Neuronal stem cell (in vitro differentiated cells): ENCODE data around the gene SYT7.

Experiments
- DNase-seq: peaks from one replicate; pipeline ENCODE4 v3.0.0-alpha.2; 2013; ENCODE audit warnings: low spot score
- H2AFZ ChIP-seq: one replicate; pipeline ENCODE4 v1.6.1; 2013; ENCODE audit warnings: mild to moderate bottlenecking, low read length, inconsistent platforms
- H2AK5ac ChIP-seq: 2 replicates; pipeline ENCODE4 v1.6.1; 2013; ENCODE audit warnings: low read depth, mild to moderate bottlenecking, inconsistent platforms, low read length, moderate library complexity, mixed read lengths
- H2BK120ac ChIP-seq: 2 replicates; pipeline ENCODE4 v1.6.1; 2013; ENCODE audit warnings: low read depth, mild to moderate bottlenecking, inconsistent platforms, low read length, moderate library complexity, mixed read lengths
- H2BK12ac ChIP-seq: one replicate; pipeline ENCODE4 v1.6.1; 2013; ENCODE audit warnings: low read length, inconsistent platforms
- H2BK15ac ChIP-seq: 2 replicates; pipeline ENCODE4 v1.6.1; 2013; ENCODE audit warnings: mild to moderate bottlenecking, low read length, inconsistent platforms, mixed read lengths
- H2BK5ac ChIP-seq: one replicate; pipeline ENCODE4 v1.6.1; 2013; ENCODE audit warnings: inconsistent platforms, mild to moderate bottlenecking, low read length, moderate library complexity
- H3K14ac ChIP-seq: one replicate; pipeline ENCODE4 v1.6.1; 2013; ENCODE audit warnings: low read length, inconsistent platforms
- H3K18ac ChIP-seq: 2 replicates; pipeline ENCODE4 v1.6.1; 2013; ENCODE audit warnings: low read length, inconsistent platforms
- H3K23ac ChIP-seq: 2 replicates; pipeline ENCODE4 v1.6.1; 2013; ENCODE audit warnings: low read depth, mild to moderate bottlenecking, mixed read lengths, low read length, inconsistent platforms; ENCODE audit not compliant: poor library complexity
- H3K27ac ChIP-seq: replicated peaks from 3 replicates; pipeline ENCODE4 v1.5.1; 2013; ENCODE audit warnings: low read length, inconsistent platforms
- H3K27me3 ChIP-seq, 3 experiments: 2 replicates each; pipeline ENCODE4 v1.6.1; 2013; ENCODE audit warnings: low read length in 3 of 3, mild to moderate bottlenecking in 2 of 3, inconsistent platforms in 1 of 3, low read depth in 1 of 3, mixed read lengths in 1 of 3, moderate library complexity in 1 of 3; ENCODE audit not compliant: control insufficient read depth in 3 of 3, insufficient read depth in 3 of 3
- H3K36me3 ChIP-seq, 2 donors: replicated peaks in 1 of 2; 2 replicates each; pipeline ENCODE4 v1.6.1; 2013; ENCODE audit warnings: low read length in 2 of 2; ENCODE audit not compliant: control insufficient read depth in 2 of 2, insufficient read depth in 2 of 2
- H3K4ac ChIP-seq: 2 replicates; pipeline ENCODE4 v1.6.1; 2013; ENCODE audit warnings: inconsistent platforms, mild to moderate bottlenecking, low read length, moderate library complexity
- H3K4me1 ChIP-seq, 2 donors: 1 replicate in 1 of 2; 2 replicates in 1 of 2; pipeline ENCODE4 v1.6.1; 2013; ENCODE audit warnings: low read length in 2 of 2, low read depth in 1 of 2; ENCODE audit not compliant: control insufficient read depth in 2 of 2, insufficient read depth in 1 of 2
- H3K4me2 ChIP-seq: one replicate; pipeline ENCODE4 v1.6.1; 2013; ENCODE audit warnings: mild to moderate bottlenecking, low read length, inconsistent platforms; ENCODE audit not compliant: insufficient read depth, poor library complexity, severe bottlenecking
- H3K4me3 ChIP-seq, 2 donors: 2 replicates each; pipeline ENCODE4 v1.5.1; 2013; ENCODE audit warnings: low read length in 2 of 2, mild to moderate bottlenecking in 2 of 2, inconsistent platforms in 1 of 2, moderate library complexity in 1 of 2
- H3K79me1 ChIP-seq: one replicate; pipeline ENCODE4 v1.6.1; 2013; ENCODE audit warnings: low read depth, mild to moderate bottlenecking, inconsistent platforms, low read length, moderate library complexity
- H3K9ac ChIP-seq: one replicate; pipeline ENCODE4 v1.6.1; 2013; ENCODE audit warnings: mild to moderate bottlenecking, low read depth, low read length, inconsistent platforms; ENCODE audit not compliant: poor library complexity
- H3K9me3 ChIP-seq, 2 donors: replicated peaks in 1 of 2; 2 replicates each; pipeline versions ENCODE3 to v1.6.1; 2013; ENCODE audit warnings: low read length in 2 of 2, mild to moderate bottlenecking in 2 of 2, inconsistent platforms in 1 of 2, low read depth in 1 of 2, mixed read lengths in 1 of 2, moderate library complexity in 1 of 2; ENCODE audit not compliant: control insufficient read depth in 2 of 2, insufficient read depth in 1 of 2
- H4K8ac ChIP-seq: one replicate; pipeline ENCODE4 v1.6.1; 2013; ENCODE audit warnings: low read depth, mild to moderate bottlenecking, inconsistent platforms, low read length, moderate library complexity
- H4K91ac ChIP-seq: one replicate; pipeline ENCODE4 v1.6.1; 2013; ENCODE audit warnings: low read length, low read depth, mild to moderate bottlenecking, inconsistent platforms; ENCODE audit not compliant: poor library complexity
- WGBS, 2 donors: extraction: QIAGEN DNeasy Blood & Tissue Kit; methylation state at CpG; one replicate each; pipeline ENCODE4 v1.1.7; 2013; ENCODE audit warnings: missing lambda C conversion rate in 2 of 2, mixed read lengths in 1 of 2; ENCODE audit not compliant: insufficient read length in 2 of 2, insufficient replicate concordance in 1 of 2; ENCODE audit errors: extremely low coverage in 2 of 2; 5-methylcytosine and 5-hydroxymethylcytosine counted together

SYT7 gene

GRCh38 chr11:61484541-61484940 is 96.3 kb downstream of the SYT7 start:
- Histone ChIP-seq H3K27me3 (no peaks in the 10 kb centered on the region), H3K23ac (no peak overlapping the region), H3K79me1 (no peaks in the 10 kb centered on the region), H3K4ac (no peak overlapping the region), H2BK5ac (no peak overlapping the region), H2AK5ac (peak overlapping the region; percentile 57), H3K4me1 (peaks cover 34 to 43% of the 10 kb centered on the region in 2 donors), H3K4me3 (no peak overlapping the region), H3K9ac (no peak overlapping the region), H2BK15ac (no peak overlapping the region), H3K4me2 (no peak overlapping the region), H3K18ac (no peak overlapping the region), H2BK12ac (no peak overlapping the region), H3K9me3 (no peaks in the 10 kb centered on the region), H2AFZ (no peak overlapping the region), H3K27ac (no peak overlapping the region), H2BK120ac (no peak overlapping the region), H4K91ac (no peak overlapping the region), H4K8ac (no peak overlapping the region), H3K36me3 (no peaks in the 10 kb centered on the region), H3K14ac (peak overlapping the region; percentile 33)
- WGBS, 2 donors = no CpG with 5 or more reads among the region's 11 CpGs
- no peak for DNase-seq

GRCh38 chr11:61482513-61482912 is 98.4 kb downstream of the SYT7 start:
- no peak overlapping the region for H4K8ac ChIP-seq
- H2AFZ ChIP-seq = no peak overlapping the region
- peak overlapping the region; percentile 3 for H2BK15ac ChIP-seq
- H3K9me3 ChIP-seq = no peaks in the 10 kb centered on the region
- H3K4ac ChIP-seq = no peak overlapping the region
- H3K4me2 ChIP-seq = no peak overlapping the region
- peak overlapping the region; percentile 90 for H3K18ac ChIP-seq
- H3K27ac ChIP-seq = no peak overlapping the region
- H3K79me1 ChIP-seq = peaks cover 2% of the 10 kb centered on the region
- WGBS, 2 donors = no CpG with 5 or more reads among the region's 7 CpGs
- H3K14ac ChIP-seq = peak overlapping the region; percentile 73
- no peak overlapping the region for H2BK5ac ChIP-seq
- H3K4me1 ChIP-seq = peaks cover 25 to 32% of the 10 kb centered on the region in 2 donors
- H3K9ac ChIP-seq = peak overlapping the region; percentile 47
- DNase-seq = no peak
- H3K4me3 ChIP-seq = no peak overlapping the region
- peak overlapping the region; percentile 76 for H3K23ac ChIP-seq
- H2BK12ac ChIP-seq = peak overlapping the region; percentile 24
- H4K91ac ChIP-seq = no peak overlapping the region
- peaks cover 0 to 2% (median 0%) of the 10 kb centered on the region in 3 experiments for H3K27me3 ChIP-seq
- peak overlapping the region; percentile 83 for H2AK5ac ChIP-seq
- no peak overlapping the region for H2BK120ac ChIP-seq
- H3K36me3 ChIP-seq = no peaks in the 10 kb centered on the region

- Histone ChIP-seq H2BK12ac (peak overlapping the region; percentile 24), H3K9ac (no peak overlapping the region), H3K4me1 (peaks cover 26 to 32% of the 10 kb centered on the region in 2 donors), H3K79me1 (peaks cover 2% of the 10 kb centered on the region), H3K9me3 (no peaks in the 10 kb centered on the region), H3K4me2 (no peak overlapping the region), H2BK15ac (peak overlapping the region; percentile 3), H4K8ac (no peak overlapping the region), H3K36me3 (no peaks in the 10 kb centered on the region), H3K18ac (peak overlapping the region; percentile 90), H2BK5ac (no peak overlapping the region), H3K23ac (peak overlapping the region; percentile 6), H3K4me3 (no peak overlapping the region), H3K14ac (peak overlapping the region; percentile 12), H3K27me3 (peaks cover 0 to 2% (median 0%) of the 10 kb centered on the region in 3 experiments), H4K91ac (no peak overlapping the region), H2BK120ac (no peak overlapping the region), H3K27ac (no peak overlapping the region), H2AK5ac (peak overlapping the region; percentile 27), H2AFZ (no peak overlapping the region), H3K4ac (no peak overlapping the region)
- no CpG with 5 or more reads among the region's 10 CpGs for WGBS, 2 donors
- no peak for DNase-seq
Measured at GRCh38 chr11:61481806-61482205, 99.1 kb downstream of the SYT7 start.

DNA sequence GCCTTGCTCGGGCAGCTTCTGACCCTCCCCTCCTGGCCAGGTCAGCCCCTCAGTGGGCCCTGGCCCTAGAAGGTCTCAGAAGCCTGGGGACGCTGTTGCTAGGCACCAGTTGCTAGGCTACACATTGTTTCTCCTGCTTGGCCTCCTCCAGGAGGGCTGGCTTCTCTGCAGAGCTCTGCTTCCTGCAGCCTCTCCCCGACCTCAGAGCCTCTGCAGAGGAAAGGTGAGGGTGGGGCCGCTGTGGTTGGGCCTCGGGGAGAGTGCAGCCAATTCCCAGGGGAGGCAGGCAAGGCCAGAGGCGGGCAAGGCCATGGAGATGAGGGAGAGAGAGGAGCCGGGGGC is 99.9 kb downstream of the SYT7 start:
- Histone ChIP-seq H3K18ac (no peak overlapping the region), H2BK5ac (no peak overlapping the region), H2AFZ (no peak overlapping the region), H3K4ac (no peak overlapping the region), H3K27ac (no peak overlapping the region), H3K14ac (no peak overlapping the region), H2AK5ac (no peak overlapping the region), H3K79me1 (peaks cover 2% of the 10 kb centered on the region), H3K4me1 (peaks cover 26 to 32% of the 10 kb centered on the region in 2 donors), H2BK12ac (no peak overlapping the region), H4K8ac (no peak overlapping the region), H2BK120ac (no peak overlapping the region), H3K9me3 (no peaks in the 10 kb centered on the region), H3K4me2 (peak overlapping the region; percentile 30), H2BK15ac (no peak overlapping the region), H3K9ac (no peak overlapping the region), H3K4me3 (no peak overlapping the region), H3K36me3 (no peaks in the 10 kb centered on the region), H4K91ac (no peak overlapping the region), H3K27me3 (peaks cover 0 to 2% (median 0%) of the 10 kb centered on the region in 3 experiments), H3K23ac (no peak overlapping the region)
- no CpG with 5 or more reads among the region's 7 CpGs for WGBS, 2 donors
- peak; percentile 93 for DNase-seq
